NCI-H345 treated with DMSO at 0.1 percent for 48 hours (cell line): ENCODE results near the gene DLG4.

ENCODE experiments used
- DNase-seq: peaks from one replicate; lab custom pipeline; 2025; ENCODE audit not compliant: unreplicated experiment; lab: John Stamatoyannopoulos, UW

Gene DLG4

GRCh38 chr17:7233701-7234082 lies 14.1 kb upstream of the DLG4 start:
- DNase-seq: no peak

GRCh38 chr17:7232114-7232513 lies 12.5 kb upstream of the DLG4 start:
- DNase-seq: no peak

- no peak for DNase-seq
Observed at GRCh38 chr17:7229504-7229903, 9.9 kb upstream of the DLG4 start.

- no peak for DNase-seq
Observed at GRCh38 chr17:7228920-7229319, 9.3 kb upstream of the DLG4 start.

- no peak for DNase-seq
Observed at GRCh38 chr17:7226721-7227710, 7.4 kb upstream of the DLG4 start.

GRCh38 chr17:7225711-7226331 lies 6.2 kb upstream of the DLG4 start:
- DNase-seq: no peak

GRCh38 chr17:7224661-7225111 lies 5.0 kb upstream of the DLG4 start:
- DNase-seq: no peak

- DNase-seq: no peak
Observed at GRCh38 chr17:7224110-7224509, 4.5 kb upstream of the DLG4 start.

GRCh38 chr17:7223375-7223774 lies 3.7 kb upstream of the DLG4 start:
- DNase-seq: no peak

- no peak for DNase-seq
Observed at GRCh38 chr17:7222972-7223292, 3.3 kb upstream of the DLG4 start.

- no peak for DNase-seq
Observed at GRCh38 chr17:7222093-7222971, 2.7 kb upstream of the DLG4 start.

GRCh38 chr17:7221278-7222092 lies 1.8 kb upstream of the DLG4 start:
- no peak for DNase-seq

- DNase-seq: no peak
Observed at GRCh38 chr17:7220593-7221277, 1.1 kb upstream of the DLG4 start.

- DNase-seq: no peak
Observed at GRCh38 chr17:7219229-7219811, 316 bp downstream of the DLG4 start.

- no peak for DNase-seq
Observed at GRCh38 chr17:7218758-7219157, 878 bp downstream of the DLG4 start.

GRCh38 chr17:7218166-7218565 lies 1.5 kb downstream of the DLG4 start:
- DNase-seq: no peak

- DNase-seq: no peak
Observed at GRCh38 chr17:7217113-7217987, 2.3 kb downstream of the DLG4 start.

GRCh38 chr17:7216242-7217112 lies 3.2 kb downstream of the DLG4 start:
- DNase-seq: no peak
